H1 (cell line): ENCODE data around the gene NDUFB11.

Experiments used
- CBX5 ChIP-seq: fragments of 300-800, 300-1000 bp; sonication (generic); IDR thresholded peaks from 2 replicates; pipeline ENCODE4 v1.7.1; 2016; ENCODE audit warnings: antibody characterized with exemption, low read length, low read depth
- CEBPB ChIP-seq: IDR thresholded peaks from 2 replicates; pipeline ENCODE4 v1.6.1; 2012; ENCODE audit warnings: low read depth, low read length
- EZH2 ChIP-seq: fragments of 200-600 bp; sonication (generic); IDR thresholded peaks from 2 replicates; pipeline ENCODE4 v1.7.1; 2012; ENCODE audit warnings: low read depth, mild to moderate bottlenecking, moderate library complexity, low read length, inconsistent platforms; ENCODE audit not compliant: severe bottlenecking
- FOSL1 ChIP-seq: IDR thresholded peaks from 2 replicates; pipeline ENCODE4 v1.6.1; 2011; ENCODE audit warnings: mild to moderate bottlenecking, low read depth, low read length, moderate library complexity; ENCODE audit not compliant: insufficient read depth
- GTF2F1 ChIP-seq: IDR thresholded peaks from 2 replicates; pipeline ENCODE4 v1.6.1; 2012; ENCODE audit warnings: low read depth, low read length, improper control_type of control experiment, borderline replicate concordance
- JUND ChIP-seq: IDR thresholded peaks from 2 replicates; pipeline ENCODE4 v1.6.1; 2011; ENCODE audit warnings: mild to moderate bottlenecking, improper control_type of control experiment, low read length
- NRF1 ChIP-seq: IDR thresholded peaks from 2 replicates; pipeline ENCODE4 v1.6.1; 2011; ENCODE audit warnings: mild to moderate bottlenecking, low read depth, low read length, improper control_type of control experiment
- POLR2A ChIP-seq, 2 experiments: IDR thresholded peaks; 1 replicate in 1 of 2; 2 replicates in 1 of 2; pipeline ENCODE4 v1.6.1; 2011; ENCODE audit warnings: low read depth in 2 of 2, low read length in 2 of 2, mild to moderate bottlenecking in 2 of 2; ENCODE audit errors: control extremely low read depth in 1 of 2
- POLR2AphosphoS5 ChIP-seq: IDR thresholded peaks from 2 replicates; pipeline ENCODE4 v1.6.1; 2011; ENCODE audit warnings: low read depth, low read length
- RBBP5 ChIP-seq: IDR thresholded peaks from 2 replicates; pipeline ENCODE4 v1.7.1; 2012; ENCODE audit warnings: low read depth, mild to moderate bottlenecking, inconsistent platforms, low read length, moderate library complexity, borderline replicate concordance
- RXRA ChIP-seq: IDR thresholded peaks from 2 replicates; pipeline ENCODE4 v1.6.1; 2011; ENCODE audit warnings: low read depth, mild to moderate bottlenecking, low read length, moderate library complexity; ENCODE audit not compliant: insufficient read depth
- TF ChIP-seq, protein P1 (sequence below), 3 experiments: IDR thresholded peaks; 1 replicate in 2 of 3; 2 replicates in 1 of 3; pipeline versions ENCODE4 v1.5.1 to v1.6.1; 2011; ENCODE audit warnings: low read length in 3 of 3, mild to moderate bottlenecking in 3 of 3, inconsistent platforms in 2 of 3, low read depth in 1 of 3, moderate library complexity in 1 of 3; ENCODE audit not compliant: insufficient read depth in 1 of 3; ENCODE audit errors: control extremely low read depth in 1 of 3

- TF ChIP-seq NRF1 (no peak), CBX5 (no peak), EZH2 (no peak), CEBPB (no peak), JUND (no peak), RBBP5 (no peak), RXRA (no peak), POLR2A (IDR thresholded peaks at IDR 0.05; ENCODE audit: control extremely low read depth in 1 of 2, low read depth in 2 of 2, low read length in 2 of 2) (no peak), FOSL1 (no peak), GTF2F1 (no peak), POLR2AphosphoS5 (no peak)
- TF ChIP-seq, protein P1, sequence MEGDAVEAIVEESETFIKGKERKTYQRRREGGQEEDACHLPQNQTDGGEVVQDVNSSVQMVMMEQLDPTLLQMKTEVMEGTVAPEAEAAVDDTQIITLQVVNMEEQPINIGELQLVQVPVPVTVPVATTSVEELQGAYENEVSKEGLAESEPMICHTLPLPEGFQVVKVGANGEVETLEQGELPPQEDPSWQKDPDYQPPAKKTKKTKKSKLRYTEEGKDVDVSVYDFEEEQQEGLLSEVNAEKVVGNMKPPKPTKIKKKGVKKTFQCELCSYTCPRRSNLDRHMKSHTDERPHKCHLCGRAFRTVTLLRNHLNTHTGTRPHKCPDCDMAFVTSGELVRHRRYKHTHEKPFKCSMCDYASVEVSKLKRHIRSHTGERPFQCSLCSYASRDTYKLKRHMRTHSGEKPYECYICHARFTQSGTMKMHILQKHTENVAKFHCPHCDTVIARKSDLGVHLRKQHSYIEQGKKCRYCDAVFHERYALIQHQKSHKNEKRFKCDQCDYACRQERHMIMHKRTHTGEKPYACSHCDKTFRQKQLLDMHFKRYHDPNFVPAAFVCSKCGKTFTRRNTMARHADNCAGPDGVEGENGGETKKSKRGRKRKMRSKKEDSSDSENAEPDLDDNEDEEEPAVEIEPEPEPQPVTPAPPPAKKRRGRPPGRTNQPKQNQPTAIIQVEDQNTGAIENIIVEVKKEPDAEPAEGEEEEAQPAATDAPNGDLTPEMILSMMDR (IDR thresholded peaks at IDR 0.05; ENCODE audit: control extremely low read depth in 1 of 3, insufficient read depth in 1 of 3, low read depth in 1 of 3, low read length in 3 of 3) = no peak
Measured at GRCh38 chrX:47182106-47182700, 37.7 kb upstream of the NDUFB11 start.
